Measurements from ENCODE around the gene CHRM5. TPM values are rescaled to one million over a fixed set of nuclear protein-coding genes. Genes with fewer than 3 reads are reported as not detected.

The CHRM5 gene
- total RNA-seq, 4 donors from 2014 or later, result 0.21 to 0.98 (median 0.37) TPM

DNA sequence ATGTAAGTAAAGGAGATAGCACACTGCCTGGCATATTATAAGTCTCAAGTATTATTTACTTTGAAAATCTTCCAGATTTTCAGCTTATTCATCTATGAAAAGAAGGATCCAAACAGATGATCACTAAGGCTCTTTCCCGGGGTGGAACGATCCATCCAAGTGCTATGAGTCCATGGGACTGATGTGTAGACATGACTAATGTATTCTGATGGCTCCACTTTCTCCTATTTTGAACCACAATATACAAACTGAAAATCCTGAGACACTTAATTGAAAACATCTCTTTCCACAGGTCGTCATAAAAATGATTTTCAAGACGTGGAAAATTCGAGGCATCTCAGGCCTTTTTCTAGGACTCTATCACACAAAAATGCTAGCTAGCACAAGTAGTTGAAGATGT lies 33.4 kb upstream of the CHRM5 start:
- Histone ChIP-seq H3K9me3 (no peaks in the 10 kb centered on the region), H3K27ac (no peak overlapping the region), H3K36me3 (no peaks in the 10 kb centered on the region), H3K4me3 (no peak overlapping the region), H3K27me3 (no peaks in the 10 kb centered on the region), H3K4me1 (no peaks in the 10 kb centered on the region)
- WGBS, 2 donors, result 78% methylated on average over 5 of the region's 5 CpGs
- TF ChIP-seq CTCF (IDR thresholded peaks at IDR 0.05), result no peak
- no peak for TF ChIP-seq POLR2A (IDR thresholded peaks at IDR 0.05)
- TF ChIP-seq EP300 (IDR thresholded peaks at IDR 0.05), result no peak
- no peak for DNase-seq (ENCODE audit: low spot score in 2 of 2)

- no peak overlapping the region for H3K4me3 ChIP-seq
- 80 to 82% methylated on average over 4 of the region's 4 CpGs for WGBS, 2 donors
- TF ChIP-seq POLR2A (IDR thresholded peaks at IDR 0.05), result no peak
- TF ChIP-seq CTCF (IDR thresholded peaks at IDR 0.05), result no peak
- no peak for TF ChIP-seq EP300 (IDR thresholded peaks at IDR 0.05)
- no peak overlapping the region for H3K27ac ChIP-seq
- no peak for DNase-seq (ENCODE audit: low spot score in 2 of 2)
- no peaks in the 10 kb centered on the region for H3K27me3 ChIP-seq
- H3K36me3 ChIP-seq, result peaks cover 0 to under 1% (median 0%) of the 10 kb centered on the region in 3 donors
- no peaks in the 10 kb centered on the region for H3K9me3 ChIP-seq
- H3K4me1 ChIP-seq, result no peaks in the 10 kb centered on the region
Observed at GRCh38 chr15:33941279-33942063, 26.8 kb upstream of the CHRM5 start.

GRCh38 chr15:33946152-33946551 lies 22.1 kb upstream of the CHRM5 start:
- Histone ChIP-seq H3K4me3 (no peak overlapping the region), H3K4me1 (no peaks in the 10 kb centered on the region), H3K27me3 (no peaks in the 10 kb centered on the region), H3K9me3 (no peaks in the 10 kb centered on the region), H3K27ac (no peak overlapping the region), H3K36me3 (peaks cover 0 to 7% (median 0%) of the 10 kb centered on the region in 3 donors)
- DNase-seq (ENCODE audit: low spot score in 2 of 2), result no peak
- TF ChIP-seq POLR2A (IDR thresholded peaks at IDR 0.05), result no peak
- TF ChIP-seq CTCF (IDR thresholded peaks at IDR 0.05), result no peak
- TF ChIP-seq EP300 (IDR thresholded peaks at IDR 0.05), result no peak
- WGBS, 2 donors, result 87 to 93% methylated on average over 1 of the region's 1 CpG

DNA sequence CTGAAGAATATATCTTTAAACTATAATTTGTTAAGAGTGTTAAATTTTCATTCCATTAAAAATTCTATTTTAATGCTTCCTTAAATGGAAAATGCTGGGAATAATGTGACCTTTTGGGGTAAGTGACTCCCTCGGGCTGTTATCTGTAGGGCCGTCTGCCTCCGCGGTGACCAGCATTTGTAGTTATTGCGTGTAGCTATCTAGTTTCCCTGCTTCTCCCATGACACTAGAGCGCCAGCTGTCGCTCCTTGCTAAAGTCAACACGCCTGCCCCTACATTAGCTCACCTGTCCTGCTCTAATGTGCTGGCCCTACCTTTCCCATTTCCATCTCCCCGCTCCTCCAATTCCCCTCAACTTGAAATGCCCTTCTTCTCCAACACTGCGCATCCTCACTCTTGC lies 12.4 kb upstream of the CHRM5 start:
- Histone ChIP-seq H3K4me1 (no peaks in the 10 kb centered on the region), H3K9me3 (peaks cover 0 to 7% (median 0%) of the 10 kb centered on the region in 4 donors), H3K4me3 (no peak overlapping the region), H3K27ac (no peak overlapping the region), H3K27me3 (no peaks in the 10 kb centered on the region), H3K36me3 (no peaks in the 10 kb centered on the region)
- no peak for TF ChIP-seq CTCF (IDR thresholded peaks at IDR 0.05)
- TF ChIP-seq POLR2A (IDR thresholded peaks at IDR 0.05), result no peak
- no peak for TF ChIP-seq EP300 (IDR thresholded peaks at IDR 0.05)
- DNase-seq (ENCODE audit: low spot score in 2 of 2), result no peak
- 77 to 82% methylated on average over 10 of the region's 10 CpGs for WGBS, 2 donors

DNA sequence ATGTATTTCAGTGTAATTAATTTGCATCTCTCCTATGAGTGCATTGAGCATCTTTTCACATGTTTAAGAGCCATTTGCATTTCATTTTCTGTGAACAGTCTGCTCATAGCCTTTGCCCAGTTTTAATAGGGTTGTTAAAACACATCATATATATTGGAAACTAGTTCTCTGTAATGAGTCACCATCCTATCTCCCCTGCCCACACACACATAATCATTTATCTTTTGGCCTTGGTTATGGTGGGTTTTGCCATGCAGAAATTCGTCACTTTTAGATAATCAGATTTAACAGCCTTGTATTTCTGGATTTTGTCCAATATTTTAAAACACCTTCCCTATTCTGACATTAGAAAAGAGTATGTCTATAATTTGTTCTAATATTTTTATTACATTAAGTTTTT lies 11.9 kb upstream of the CHRM5 start:
- no peaks in the 10 kb centered on the region for H3K36me3 ChIP-seq

More for the DNA sequence above, 11.9 kb upstream of the CHRM5 start:
- no peak overlapping the region for H3K27ac ChIP-seq
- 60 to 73% methylated on average over 1 of the region's 1 CpG for WGBS, 2 donors
- no peak overlapping the region for H3K4me3 ChIP-seq
- peaks cover 0 to 7% (median 0%) of the 10 kb centered on the region in 4 donors for H3K9me3 ChIP-seq
- TF ChIP-seq EP300 (IDR thresholded peaks at IDR 0.05), result no peak
- TF ChIP-seq POLR2A (IDR thresholded peaks at IDR 0.05), result no peak
- TF ChIP-seq CTCF (IDR thresholded peaks at IDR 0.05), result no peak
- no peaks in the 10 kb centered on the region for H3K27me3 ChIP-seq
- H3K4me1 ChIP-seq, result no peaks in the 10 kb centered on the region
- no peak for DNase-seq (ENCODE audit: low spot score in 2 of 2)

All from tibial nerve (tissue), 4 donors.